NCI-H2227 (cell line): ENCODE results near the gene INTS1.

ENCODE experiments used
- DNase-seq: peaks from one replicate; lab custom pipeline; 2025; ENCODE audit not compliant: unreplicated experiment; lab: John Stamatoyannopoulos, UW

Gene INTS1

DNA sequence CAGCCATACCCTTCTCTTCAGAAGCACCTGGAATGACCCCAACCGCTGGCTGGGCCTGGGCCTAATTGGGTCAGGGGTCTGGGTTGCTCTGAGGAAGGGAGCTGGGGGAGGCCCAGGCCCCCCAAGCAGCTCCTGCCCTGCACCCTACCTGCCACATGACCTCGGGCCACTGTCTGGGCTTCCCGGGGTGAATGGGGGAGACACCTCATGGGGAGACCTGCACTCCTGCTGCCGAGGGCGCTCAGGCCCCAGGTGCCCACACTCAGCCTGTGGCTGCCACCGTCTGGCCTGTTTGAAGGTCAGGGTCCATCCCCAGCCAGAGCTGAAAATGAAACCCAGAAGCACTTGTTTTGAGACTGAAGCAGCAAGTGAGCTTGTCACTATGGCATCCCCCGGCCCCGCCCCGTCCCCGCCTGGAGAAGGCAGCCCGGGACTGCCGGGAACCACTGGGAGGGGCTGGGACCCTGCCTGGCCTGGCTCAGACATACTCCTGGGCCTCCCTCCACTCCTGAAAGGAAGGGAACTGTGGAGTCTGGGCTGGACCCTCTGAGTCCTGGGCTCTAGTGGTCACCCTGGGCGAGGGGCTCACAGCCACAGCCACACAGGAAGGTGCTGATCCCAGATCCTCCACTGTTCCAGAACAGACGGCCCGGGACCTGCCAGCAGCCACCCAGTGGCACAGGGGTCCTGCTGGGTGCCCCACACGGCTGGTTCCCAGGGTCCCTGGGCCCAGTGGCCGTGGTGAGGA lies 37.5 kb downstream of the INTS1 start:
- peak; percentile 61 for DNase-seq

DNA sequence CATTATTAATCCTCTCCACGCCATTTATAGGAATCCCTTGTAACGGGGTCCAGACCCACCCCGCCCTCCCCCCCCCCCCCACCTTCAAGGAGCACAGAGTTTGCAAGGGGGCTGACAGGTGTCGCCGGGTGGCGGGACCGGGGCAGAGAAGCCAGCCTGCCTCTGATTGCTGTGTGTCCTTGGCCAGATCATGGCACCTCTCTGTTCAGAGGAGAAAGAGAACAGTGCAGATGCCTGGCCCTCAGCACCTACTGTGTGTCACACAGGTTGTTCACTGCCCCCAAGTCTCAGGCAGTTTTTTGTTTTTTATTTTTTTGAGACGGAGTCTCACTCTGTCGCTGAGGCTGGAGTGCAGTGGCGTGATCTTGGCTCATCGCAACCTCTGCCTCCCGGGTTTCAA lies 39.5 kb downstream of the INTS1 start:
- no peak for DNase-seq

DNA sequence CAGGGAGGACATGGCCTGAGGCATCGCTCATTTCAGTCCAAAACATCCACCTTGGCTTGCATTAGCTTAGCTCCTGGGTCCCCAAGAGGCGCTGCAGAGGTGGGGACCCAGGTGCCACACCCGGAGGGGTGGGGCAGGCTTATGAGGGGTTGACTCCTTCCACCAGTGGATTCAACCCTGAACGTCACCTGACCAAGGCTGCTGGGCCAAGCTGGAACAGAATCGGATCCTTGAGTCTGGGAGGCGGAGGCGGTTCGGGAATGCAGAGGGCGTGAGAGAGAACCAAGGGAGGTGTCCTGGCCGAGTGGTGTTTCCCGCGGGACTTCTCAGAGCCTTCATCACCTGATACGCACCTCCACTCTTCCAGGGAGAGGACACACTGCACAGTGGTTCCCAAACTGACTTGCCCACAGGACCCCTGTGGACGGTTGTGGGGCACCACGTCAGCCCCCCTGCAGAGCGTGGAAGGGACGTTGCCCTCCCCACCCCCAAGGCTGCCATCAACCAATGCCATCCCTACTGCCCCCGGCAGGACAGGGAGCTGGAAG lies 40.4 kb downstream of the INTS1 start:
- DNase-seq = no peak

GRCh38 chr7:1461646-1462375 lies 42.4 kb downstream of the INTS1 start:
- no peak for DNase-seq

- no peak for DNase-seq
Observed at GRCh38 chr7:1460821-1461645, 43.2 kb downstream of the INTS1 start.

- no peak for DNase-seq
Observed at GRCh38 chr7:1459920-1460820, 44.0 kb downstream of the INTS1 start.

GRCh38 chr7:1459512-1459892 lies 44.7 kb downstream of the INTS1 start:
- DNase-seq = peak; percentile 98

DNA sequence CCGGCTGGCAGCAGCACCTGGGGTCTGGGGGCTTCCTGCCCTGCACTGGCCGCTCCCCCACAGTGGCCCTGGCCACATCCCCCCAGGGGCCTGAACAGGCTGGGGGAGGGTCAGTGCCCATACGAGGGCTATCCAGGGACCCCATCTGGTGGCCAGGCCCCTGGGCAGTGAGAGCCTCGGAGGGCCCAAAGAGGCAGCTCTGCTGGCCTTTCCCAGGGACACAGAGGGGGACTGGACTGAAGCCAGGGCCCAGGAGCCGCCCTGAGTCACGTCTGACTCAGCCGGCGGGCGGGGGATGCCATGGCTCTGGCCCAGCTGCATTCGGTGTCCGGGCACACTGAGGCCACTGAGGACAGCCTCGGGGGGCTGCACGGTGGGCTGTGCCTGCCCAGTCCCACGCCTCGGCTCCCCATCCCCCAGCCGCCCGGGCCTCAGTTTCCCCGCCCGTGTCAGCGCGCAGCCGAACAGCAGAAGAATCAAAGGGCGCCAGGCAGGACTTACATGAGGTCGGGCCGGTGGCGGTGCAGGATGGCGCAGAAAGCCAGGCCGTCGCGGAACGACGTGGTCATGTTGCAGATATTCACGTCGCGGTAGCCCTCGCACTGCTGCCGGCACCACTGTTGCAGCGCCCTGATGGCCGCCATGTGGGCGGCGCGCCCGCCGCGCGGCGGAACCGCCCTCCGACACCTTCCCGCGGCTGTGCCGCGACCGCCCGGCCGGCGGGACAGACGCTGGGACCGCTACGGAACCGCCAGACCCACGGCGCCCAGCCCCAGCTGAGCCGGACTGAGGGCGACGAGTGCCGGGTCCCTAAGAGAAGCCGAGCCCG lies 45.3 kb downstream of the INTS1 start, which contains the start of gene MICALL2:
Gene MICALL2, minus strand, starts transcription at position 788 of the 829 bp plus-strand sequence. Its CDS starts 144 bp downstream, at position 644.
- peak; percentile 49 for DNase-seq

DNA sequence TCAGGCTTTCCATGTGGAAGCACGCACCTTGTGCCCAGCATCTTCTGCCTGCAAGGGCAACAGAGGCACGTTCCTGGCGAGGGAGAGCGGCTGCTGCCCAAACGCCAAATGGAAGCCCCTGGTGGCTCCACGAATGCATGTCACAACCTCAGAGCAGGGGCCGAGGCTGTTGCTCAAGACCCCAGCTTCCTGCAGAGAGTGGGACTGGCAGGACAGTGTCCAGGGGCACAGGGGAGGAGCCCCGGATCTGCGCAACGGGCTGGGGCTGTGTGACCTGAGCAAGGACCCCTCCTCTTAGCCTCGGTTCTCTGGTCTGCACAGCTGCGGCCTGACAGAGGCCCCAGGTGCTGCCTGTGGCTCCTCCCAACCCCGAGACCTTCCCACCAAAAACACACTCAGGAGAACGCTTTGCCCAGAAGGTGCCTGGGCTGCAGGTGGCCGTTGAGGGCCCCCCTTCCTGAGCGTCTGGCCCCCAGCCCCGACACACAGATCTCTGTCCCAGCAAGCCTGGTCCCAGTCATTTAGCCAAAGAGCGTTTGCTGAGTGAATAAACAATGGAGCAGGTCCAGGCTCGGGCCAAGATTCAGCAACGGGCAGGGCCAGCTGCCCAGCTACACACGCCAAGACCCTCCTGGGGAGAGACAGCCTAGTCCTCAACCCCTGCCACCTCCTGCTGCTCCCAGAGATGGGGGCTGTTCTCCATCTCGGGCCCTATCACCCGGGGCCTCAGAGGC lies 46.1 kb downstream of the INTS1 start:
- no peak for DNase-seq

- no peak for DNase-seq
Observed at GRCh38 chr7:1457059-1457948, 46.9 kb downstream of the INTS1 start.

- no peak for DNase-seq
Observed at GRCh38 chr7:1455955-1456354, 48.2 kb downstream of the INTS1 start.

DNA sequence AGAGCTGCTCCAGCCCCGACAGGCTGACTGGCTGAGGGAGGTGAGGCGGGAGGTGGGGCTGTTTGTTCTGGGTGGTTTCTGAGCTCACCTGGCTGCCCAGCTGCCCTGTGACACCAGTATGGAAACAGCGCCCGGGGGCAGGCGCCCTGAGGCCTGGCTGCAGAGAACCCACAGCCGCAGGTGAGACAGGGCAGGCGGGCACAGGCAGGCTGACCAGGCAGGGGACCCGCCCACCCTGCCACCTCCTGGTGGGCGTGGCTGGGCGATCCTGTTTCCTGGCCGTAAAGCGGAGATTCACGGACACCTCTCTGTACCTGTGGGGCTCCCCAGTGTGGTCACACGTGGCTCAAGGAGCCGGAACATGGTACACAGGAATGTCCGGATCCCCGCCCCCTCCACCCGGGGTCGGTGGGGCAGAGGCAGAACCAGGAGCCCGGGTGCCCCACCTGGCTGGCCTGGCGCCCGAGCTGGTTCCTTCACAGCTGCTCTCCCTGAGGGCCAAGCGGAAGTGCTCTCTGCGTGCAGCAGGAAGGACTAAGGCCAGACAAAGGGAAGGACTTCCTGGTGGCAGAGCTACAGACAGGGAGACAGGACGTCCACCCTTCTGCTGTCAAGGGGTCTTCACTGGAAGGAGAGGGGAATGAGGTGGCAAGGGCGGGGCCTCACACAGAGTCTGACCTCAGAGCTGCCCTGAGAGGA lies 48.8 kb downstream of the INTS1 start:
- no peak for DNase-seq

DNA sequence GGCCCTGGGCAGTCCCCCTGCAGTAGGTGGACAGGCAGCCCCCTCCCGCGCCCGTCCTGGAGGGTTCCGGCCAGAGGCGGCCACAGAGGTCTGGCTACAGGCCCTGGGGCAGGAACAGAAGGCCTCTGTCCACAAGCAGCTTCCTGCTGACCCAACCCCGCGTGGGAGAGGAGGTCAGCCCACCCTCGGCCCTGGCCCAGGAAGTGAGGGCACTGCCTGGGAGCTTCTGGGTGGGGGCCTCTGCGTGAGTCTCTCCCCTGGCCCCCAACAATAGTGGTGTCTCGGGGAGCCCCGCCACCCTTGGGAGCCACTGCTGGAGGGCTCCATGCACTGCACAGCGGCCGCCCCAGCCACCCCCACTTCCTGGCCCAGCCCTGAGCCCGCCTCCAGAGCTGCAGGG lies 49.6 kb downstream of the INTS1 start:
- DNase-seq = no peak

DNA sequence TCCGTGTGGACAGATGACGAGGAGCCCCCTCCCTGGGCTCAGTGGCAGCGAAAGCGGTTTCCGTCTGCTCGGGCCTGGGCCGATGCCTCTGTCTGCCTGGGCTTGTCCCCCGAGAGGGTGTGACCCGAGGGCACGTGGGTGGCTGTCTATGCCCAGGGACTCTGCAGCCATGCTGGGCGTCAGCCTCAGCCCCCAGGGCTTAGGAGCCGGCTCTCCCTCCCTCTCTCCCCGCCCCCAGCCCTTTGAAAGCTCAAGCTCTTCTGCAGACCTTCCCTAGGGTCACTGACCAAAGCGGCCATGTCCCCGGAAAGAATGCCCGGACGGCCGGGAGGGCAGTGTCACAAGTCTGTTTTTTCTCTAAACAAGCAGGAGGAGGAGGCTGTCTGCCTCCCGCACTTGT lies 52.0 kb downstream of the INTS1 start:
- no peak for DNase-seq

DNA sequence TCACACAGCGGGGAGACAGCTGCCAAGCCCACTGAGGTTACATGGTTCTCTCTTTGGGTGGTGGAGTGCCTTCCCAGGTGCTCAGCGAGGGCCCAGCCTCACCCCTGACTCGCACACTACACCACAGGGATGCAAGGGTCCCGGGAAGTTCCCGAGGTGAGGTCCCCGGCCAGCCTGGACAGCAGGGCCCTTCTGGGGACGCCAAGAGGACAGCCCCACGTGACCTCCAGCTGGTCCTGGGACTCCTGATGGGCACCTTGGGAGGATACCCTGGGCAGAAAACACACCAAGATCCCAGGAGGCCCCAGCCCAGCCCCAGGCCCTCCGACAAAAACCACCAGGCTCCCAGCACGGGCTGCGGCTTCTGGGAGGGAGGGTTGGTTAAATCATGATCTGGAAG lies 53.2 kb downstream of the INTS1 start:
- no peak for DNase-seq

- no peak for DNase-seq
Observed at GRCh38 chr7:1450431-1450830, 53.8 kb downstream of the INTS1 start.

DNA sequence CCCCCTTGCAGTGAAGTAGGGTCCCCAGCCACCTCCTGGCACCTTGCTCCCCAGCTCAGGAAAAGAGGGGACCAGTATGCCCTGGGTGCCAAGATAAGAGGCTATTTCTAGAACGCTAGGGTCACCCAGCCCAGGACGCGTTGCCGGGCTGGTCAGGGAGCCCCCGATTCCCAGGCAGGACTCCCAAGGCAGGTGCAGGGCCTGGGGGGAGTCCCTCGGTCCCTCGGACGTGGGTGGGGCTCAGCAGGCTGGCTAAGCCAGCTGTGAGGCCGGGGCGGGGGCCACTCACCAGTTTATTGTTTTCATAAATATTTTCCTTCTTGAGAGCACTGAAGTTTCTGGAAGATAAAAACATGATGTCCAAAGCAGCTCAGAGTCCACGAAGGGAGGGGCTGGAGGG lies 54.2 kb downstream of the INTS1 start:
- DNase-seq = no peak
